C4-2B (cell line): ENCODE results near the gene NBAS.
A peak's percentile ranks its signal among the peaks of the same experiment; 100 is the strongest.

Experiments
- H3K27ac ChIP-seq: fragments of 450-650 bp; 2 replicates; pipeline ENCODE4 v1.5.1; 2017
- CTCF ChIP-seq: fragments of 450-650 bp; conservative IDR thresholded peaks from 2 replicates; pipeline ENCODE4 v1.5.1; 2017; ENCODE audit warnings: mild to moderate bottlenecking
- ZFX ChIP-seq: fragments of 450-650 bp; IDR thresholded peaks from 2 replicates; pipeline ENCODE4 v1.6.1; 2017

The NBAS gene

GRCh38 chr2:15311201-15311907 is 249.8 kb downstream of the NBAS start:
- H3K27ac ChIP-seq = no peak overlapping the region
- TF ChIP-seq CTCF (no peak), ZFX (no peak)

GRCh38 chr2:15307526-15307925 is 253.6 kb downstream of the NBAS start:
- H3K27ac ChIP-seq = no peak overlapping the region
- TF ChIP-seq ZFX = no peak

GRCh38 chr2:15306706-15307105 is 254.4 kb downstream of the NBAS start:
- peak overlapping the region; percentile 32; the same call in 1 of the 2 replicates for H3K27ac ChIP-seq
- TF ChIP-seq CTCF (no peak), ZFX (no peak)

GRCh38 chr2:15303874-15304273 is 257.3 kb downstream of the NBAS start:
- no peak overlapping the region for H3K27ac ChIP-seq
- no peak for TF ChIP-seq CTCF

- no peak for TF ChIP-seq ZFX
- H3K27ac ChIP-seq = no peak overlapping the region
Observed at GRCh38 chr2:15302154-15302553, 259.0 kb downstream of the NBAS start.

GRCh38 chr2:15300624-15301573 is 260.2 kb downstream of the NBAS start:
- TF ChIP-seq CTCF (no peak), ZFX (no peak)
- no peak overlapping the region for H3K27ac ChIP-seq

- no peak overlapping the region for H3K27ac ChIP-seq
- no peak for TF ChIP-seq CTCF
Observed at GRCh38 chr2:15299904-15300520, 261.1 kb downstream of the NBAS start.

GRCh38 chr2:15298770-15299169 is 262.4 kb downstream of the NBAS start:
- no peak overlapping the region for H3K27ac ChIP-seq
- no peak for TF ChIP-seq ZFX
- no peak for TF ChIP-seq CTCF
